Measurements from ENCODE around the gene TCEA2. TPM values are rescaled to one million over a fixed set of nuclear protein-coding genes. Genes with fewer than 3 reads are reported as not detected.
A peak's percentile ranks its signal among the peaks of the same experiment; 100 is the strongest.

TCEA2 gene
- polyA plus RNA-seq, 4 donors, result 77.9 to 99.7 (median 81.5) TPM

DNA sequence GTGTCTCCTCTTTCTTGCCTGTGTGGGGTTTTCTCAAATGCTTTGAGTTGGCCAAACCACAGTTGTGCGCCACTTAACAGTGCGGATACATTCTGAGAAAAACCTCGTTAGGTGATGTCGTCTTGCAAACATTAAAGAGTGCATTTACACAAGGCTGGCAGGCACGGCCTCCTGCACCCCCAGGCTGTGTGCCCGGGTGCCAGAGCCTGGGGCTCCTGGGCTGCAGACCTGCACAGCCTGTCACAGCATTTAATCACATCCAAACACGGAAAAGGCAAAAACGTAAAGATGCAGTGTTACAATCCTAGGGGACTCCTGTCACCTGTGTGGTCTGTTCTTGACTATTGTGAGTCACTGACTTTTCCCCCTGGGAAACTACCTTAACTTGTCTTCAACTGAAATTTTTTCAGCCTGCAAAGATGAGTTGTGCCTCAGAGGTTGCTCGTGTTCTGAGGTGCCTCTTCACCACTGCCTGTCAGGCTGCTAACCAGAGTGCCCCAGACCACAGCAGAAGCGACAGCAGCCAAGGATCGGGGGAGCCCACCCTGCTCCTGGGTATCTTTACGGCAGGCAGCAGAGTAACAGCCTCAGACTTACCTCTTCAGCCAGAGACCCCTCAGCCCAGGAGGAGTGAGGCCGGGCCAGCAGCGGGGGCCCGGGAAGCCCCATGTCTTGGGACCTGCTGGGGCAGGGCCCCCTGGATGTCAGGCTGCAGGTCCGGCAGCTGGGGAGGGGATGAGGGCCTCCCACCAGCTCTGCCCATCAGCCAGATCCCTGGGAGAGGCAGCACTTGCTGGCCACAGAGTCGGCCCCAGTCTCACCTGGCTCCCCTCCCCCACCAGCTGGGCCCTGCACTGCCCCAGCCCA lies 27.7 kb upstream of the TCEA2 start:
- DNase-seq (ENCODE audit: low read depth in 4 of 4, low spot score in 3 of 4), result no peak

- DNase-seq (ENCODE audit: low read depth in 4 of 4, low spot score in 3 of 4), result no peak
Observed at GRCh38 chr20:64035933-64036345, 27.1 kb upstream of the TCEA2 start, which contains the start of gene C20orf204. Gene C20orf204 (plus strand): TSS chr20:64036182. CDS start chr20:64036324, 142 bp downstream.

DNA sequence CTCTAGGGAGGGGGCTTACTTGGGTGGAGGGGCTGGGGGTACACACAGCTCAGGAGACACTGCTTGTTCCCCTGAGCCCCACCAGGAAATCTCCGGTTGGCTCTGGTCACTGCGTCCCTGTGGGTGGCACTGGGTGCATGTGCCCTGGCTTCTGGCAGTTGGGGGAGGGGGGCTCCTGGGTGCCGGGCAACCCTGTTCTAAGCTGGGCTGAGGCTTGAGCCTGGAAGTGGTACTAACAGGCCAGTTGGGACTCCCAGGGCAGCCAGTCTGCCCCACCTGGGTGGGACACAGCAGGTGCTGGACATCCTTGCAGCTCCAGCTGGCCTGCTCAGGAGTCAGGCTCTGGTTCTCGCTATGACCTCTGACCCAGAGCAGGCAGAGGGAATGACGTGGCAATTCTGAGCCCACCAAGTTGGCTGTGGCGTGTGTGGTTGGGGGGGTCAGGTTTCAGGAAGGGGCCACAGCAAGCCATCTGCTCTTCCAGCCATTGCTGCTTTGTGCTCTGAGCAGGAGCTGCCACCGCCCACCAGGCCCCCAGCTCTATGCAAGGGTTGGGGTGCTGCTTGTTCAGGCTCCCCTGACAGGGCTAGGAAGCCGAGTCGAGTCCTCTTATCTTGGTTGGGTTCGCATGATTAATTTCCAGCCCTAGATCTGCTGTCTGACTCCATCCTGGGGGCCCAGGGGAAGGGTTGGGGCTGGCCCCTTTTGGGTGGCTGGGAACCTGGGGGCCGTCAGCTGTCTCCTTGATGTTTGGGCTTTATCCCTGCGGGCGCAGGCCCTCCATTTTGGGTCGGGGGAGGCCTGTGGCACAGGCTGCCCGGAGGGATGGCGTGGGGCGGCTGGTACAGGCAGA lies 26.4 kb upstream of the TCEA2 start:
- DNase-seq (ENCODE audit: low read depth in 4 of 4, low spot score in 3 of 4), result no peak

GRCh38 chr20:64037199-64037497 lies 25.9 kb upstream of the TCEA2 start:
- no peak for DNase-seq (ENCODE audit: low read depth in 4 of 4, low spot score in 3 of 4)

GRCh38 chr20:64037498-64038213 lies 25.3 kb upstream of the TCEA2 start:
- DNase-seq (ENCODE audit: low read depth in 4 of 4, low spot score in 3 of 4), result no peak

DNA sequence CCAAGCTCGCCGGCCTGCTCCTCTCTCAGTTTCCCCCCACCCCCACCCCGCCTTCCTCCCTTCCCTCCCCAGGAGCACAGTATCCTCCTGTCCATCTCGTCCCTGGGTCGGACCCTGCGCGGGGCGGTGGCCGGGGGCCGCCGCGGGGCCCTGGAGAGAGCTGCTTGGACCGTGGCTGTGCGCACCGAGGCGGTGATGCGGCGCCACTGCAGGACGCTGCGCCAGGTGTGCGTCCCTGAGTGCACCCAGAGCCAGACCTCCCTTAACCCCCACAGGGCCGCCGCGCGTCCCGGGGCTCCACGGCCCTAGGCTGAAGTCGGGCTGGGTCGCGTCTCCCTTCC lies 24.8 kb upstream of the TCEA2 start:
- DNase-seq (ENCODE audit: low read depth in 4 of 4, low spot score in 3 of 4), result no peak

DNA sequence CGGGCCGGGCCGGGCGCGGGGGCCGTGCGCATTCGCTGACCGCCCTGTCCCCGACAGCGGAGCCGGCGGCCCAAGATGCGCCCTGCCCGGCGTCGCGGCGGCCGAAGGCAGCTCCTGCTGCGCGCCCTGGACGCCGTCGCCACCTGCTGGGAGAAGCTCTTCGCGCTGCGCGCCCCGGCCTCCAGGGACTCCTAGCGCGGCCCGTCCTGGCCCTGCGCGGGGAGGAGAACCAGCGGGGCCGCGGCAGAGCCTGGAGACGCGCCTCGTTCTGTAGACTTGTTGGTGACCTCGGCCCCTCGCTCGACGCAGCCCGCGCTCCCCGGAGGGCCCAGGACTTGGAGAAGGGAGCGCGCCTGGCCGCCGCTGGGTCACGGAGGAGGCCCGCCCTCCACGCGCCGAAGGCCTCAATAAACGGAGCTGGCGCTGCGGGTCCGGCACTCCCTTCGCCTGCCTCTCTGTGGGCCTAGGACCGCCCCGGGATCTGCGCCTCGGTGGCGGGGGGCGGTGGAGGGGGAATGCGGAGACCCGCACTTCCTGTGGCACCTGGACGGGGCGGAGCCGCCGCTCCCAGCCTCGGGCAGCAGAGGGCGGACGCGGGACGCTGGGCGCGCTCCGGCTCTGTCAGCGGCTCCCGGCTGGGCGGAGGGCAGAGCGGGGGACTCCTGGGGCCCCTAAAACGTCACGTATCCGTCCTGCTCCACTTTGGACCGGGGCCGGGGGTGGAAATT lies 24.3 kb upstream of the TCEA2 start:
- DNase-seq (ENCODE audit: low read depth in 4 of 4, low spot score in 3 of 4), result peak in 2 of 4 donors; percentile 55 to 70

- no peak for DNase-seq (ENCODE audit: low read depth in 4 of 4, low spot score in 3 of 4)
Observed at GRCh38 chr20:64039293-64040160, 23.5 kb upstream of the TCEA2 start.

DNA sequence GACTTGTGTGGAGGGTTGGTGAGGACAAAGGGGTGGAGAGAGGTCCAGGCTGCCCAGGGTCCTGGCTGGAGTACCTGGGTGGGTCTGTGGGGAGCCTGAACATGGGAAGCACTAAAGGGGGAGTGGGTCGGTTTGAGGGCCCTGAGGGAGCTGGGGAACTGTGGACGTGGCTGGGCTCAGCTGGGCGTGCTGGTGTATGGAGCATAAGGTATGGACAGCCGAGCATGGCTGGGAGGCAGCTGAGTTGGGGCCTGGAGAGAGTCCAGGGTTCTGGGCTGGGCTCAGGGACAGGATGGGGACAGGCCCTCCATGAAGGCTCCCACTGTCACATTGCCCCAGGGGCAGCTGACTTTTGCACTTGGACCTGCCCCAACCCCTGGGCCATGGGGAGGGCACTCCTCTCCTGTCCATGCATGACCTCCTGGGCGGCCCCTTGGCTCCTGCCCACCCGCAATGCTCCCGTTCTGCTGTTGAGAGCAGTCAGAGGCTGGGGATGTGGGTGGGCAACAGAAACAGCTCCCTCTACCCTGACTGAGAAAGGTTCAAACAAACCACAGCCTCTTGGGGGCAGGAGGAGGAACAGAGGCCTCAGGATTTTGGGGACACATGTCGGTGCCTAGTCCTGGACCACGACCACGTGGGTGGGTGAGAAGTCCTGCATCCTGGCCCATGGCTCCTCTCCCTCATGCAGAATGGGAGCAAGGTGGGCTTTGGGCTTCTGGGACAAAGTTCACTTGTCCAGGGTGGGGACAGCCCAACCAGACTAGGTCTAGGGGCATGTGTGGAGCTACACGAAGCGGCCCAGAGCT lies 22.6 kb upstream of the TCEA2 start:
- no peak for DNase-seq (ENCODE audit: low read depth in 4 of 4, low spot score in 3 of 4)

GRCh38 chr20:64041040-64041780 lies 21.8 kb upstream of the TCEA2 start:
- DNase-seq (ENCODE audit: low read depth in 4 of 4, low spot score in 3 of 4), result no peak

- no peak for DNase-seq (ENCODE audit: low read depth in 4 of 4, low spot score in 3 of 4)
Observed at GRCh38 chr20:64041781-64042053, 21.3 kb upstream of the TCEA2 start.

- DNase-seq (ENCODE audit: low read depth in 4 of 4, low spot score in 3 of 4), result no peak
Observed at GRCh38 chr20:64042054-64042781, 20.8 kb upstream of the TCEA2 start.

GRCh38 chr20:64043768-64044167 lies 19.2 kb upstream of the TCEA2 start:
- DNase-seq (ENCODE audit: low read depth in 4 of 4, low spot score in 3 of 4), result no peak

- DNase-seq (ENCODE audit: low read depth in 4 of 4, low spot score in 3 of 4), result no peak
Observed at GRCh38 chr20:64044484-64045247, 18.3 kb upstream of the TCEA2 start.

DNA sequence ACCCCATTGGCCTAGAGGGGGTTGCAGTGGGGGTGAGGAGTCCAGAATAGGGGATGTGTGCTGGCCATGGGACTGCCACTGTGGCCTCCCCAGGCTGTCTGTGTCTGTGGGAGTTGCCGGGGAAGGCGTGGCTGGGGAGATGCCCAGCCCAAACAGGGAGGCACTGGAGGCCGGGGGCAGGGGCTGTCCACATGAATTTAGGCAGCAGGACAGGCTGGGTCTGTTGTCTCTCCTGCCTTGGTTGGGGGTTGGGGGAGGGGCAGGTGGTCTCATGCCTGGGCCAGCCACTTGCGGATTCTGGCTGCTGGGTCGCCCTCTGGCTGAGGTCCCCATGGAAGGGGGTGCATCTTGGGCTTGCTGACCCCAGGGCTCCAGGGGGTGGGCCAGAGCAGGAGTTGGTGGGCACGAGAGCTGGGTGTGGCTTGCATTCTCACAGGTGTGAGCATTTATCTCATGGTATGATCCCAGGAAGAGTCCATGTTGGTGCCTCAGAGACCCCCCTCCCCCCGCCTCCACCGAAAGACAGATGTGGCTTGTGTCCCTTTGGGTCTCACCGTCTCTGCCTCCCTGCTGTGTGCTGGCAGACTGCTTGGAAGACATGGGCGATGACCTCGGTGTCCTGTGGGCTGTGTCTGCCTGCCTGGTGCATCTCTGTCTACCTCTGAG lies 17.5 kb upstream of the TCEA2 start:
- DNase-seq (ENCODE audit: low read depth in 4 of 4, low spot score in 3 of 4), result no peak

GRCh38 chr20:64047046-64047389 lies 16.0 kb upstream of the TCEA2 start:
- DNase-seq (ENCODE audit: low read depth in 4 of 4, low spot score in 3 of 4), result no peak

Measured in right renal pelvis (tissue), 4 donors.